ENCODE results near the gene TTC9C. TPM values are rescaled to one million over a fixed set of nuclear protein-coding genes. Genes with fewer than 3 reads are reported as not detected.

TTC9C gene
- total RNA-seq, 1 experiment from 2014 or later, result 71.4 TPM

- Histone ChIP-seq H3K36me3 (ENCODE audit: low read depth) (peaks cover 71% of the 10 kb centered on the region), H3K9me2 (ENCODE audit: insufficient read depth) (no peaks in the 10 kb centered on the region), H3F3A (ENCODE audit: insufficient read depth, low read depth) (peaks cover 64% of the 10 kb centered on the region), H3K27me3 (ENCODE audit: insufficient read depth, low read depth) (no peaks in the 10 kb centered on the region), H4K20me1 (ENCODE audit: insufficient read depth) (peaks cover 35% of the 10 kb centered on the region), H3K4me3 (no peak overlapping the region), H3K4me2 (no peak overlapping the region), H3K79me2 (ENCODE audit: low read depth) (peaks cover 96% of the 10 kb centered on the region), H3K4me1 (replicated peaks; ENCODE audit: insufficient read depth) (peaks cover 16% of the 10 kb centered on the region), H3K9me3 (ENCODE audit: insufficient read depth, low read depth) (no peaks in the 10 kb centered on the region), H2AFZ (no peak overlapping the region), H3K27ac (no peak overlapping the region)
- intact Hi-C loops (cut with micrococcal nuclease; ENCODE audit: unreplicated experiment), result loop anchor here (1.0 kb wide), 1 partner anchor 16 kb away; no protein-coding TSS in a partner anchor
- CTCF ChIA-PET, result no interaction called here
- POLR2A ChIA-PET (ENCODE audit: unreplicated experiment), result no interaction called here
- TF ChIP-seq, protein P1, sequence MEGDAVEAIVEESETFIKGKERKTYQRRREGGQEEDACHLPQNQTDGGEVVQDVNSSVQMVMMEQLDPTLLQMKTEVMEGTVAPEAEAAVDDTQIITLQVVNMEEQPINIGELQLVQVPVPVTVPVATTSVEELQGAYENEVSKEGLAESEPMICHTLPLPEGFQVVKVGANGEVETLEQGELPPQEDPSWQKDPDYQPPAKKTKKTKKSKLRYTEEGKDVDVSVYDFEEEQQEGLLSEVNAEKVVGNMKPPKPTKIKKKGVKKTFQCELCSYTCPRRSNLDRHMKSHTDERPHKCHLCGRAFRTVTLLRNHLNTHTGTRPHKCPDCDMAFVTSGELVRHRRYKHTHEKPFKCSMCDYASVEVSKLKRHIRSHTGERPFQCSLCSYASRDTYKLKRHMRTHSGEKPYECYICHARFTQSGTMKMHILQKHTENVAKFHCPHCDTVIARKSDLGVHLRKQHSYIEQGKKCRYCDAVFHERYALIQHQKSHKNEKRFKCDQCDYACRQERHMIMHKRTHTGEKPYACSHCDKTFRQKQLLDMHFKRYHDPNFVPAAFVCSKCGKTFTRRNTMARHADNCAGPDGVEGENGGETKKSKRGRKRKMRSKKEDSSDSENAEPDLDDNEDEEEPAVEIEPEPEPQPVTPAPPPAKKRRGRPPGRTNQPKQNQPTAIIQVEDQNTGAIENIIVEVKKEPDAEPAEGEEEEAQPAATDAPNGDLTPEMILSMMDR (conservative IDR thresholded peaks at IDR 0.05), result no peak; the same call in 1 of the 2 replicates
- TF ChIP-seq EZH2 (IDR thresholded peaks at IDR 0.05; ENCODE audit: low read depth), result no peak
- TSS peak; percentile 1 for BruUV-seq (replicated peaks)
- DNase-seq, result no peak
Measured at GRCh38 chr11:62721994-62722393, 6.3 kb upstream of the TTC9C start.

GRCh38 chr11:62724171-62724570 is 4.1 kb upstream of the TTC9C start:
- Histone ChIP-seq H3K4me2 (peak overlapping the region; percentile 97), H4K20me1 (ENCODE audit: insufficient read depth) (peaks cover 35% of the 10 kb centered on the region), H3F3A (ENCODE audit: insufficient read depth, low read depth) (peaks cover 64% of the 10 kb centered on the region), H3K4me1 (replicated peaks; ENCODE audit: insufficient read depth) (peaks cover 16% of the 10 kb centered on the region), H3K4me3 (peak overlapping the region; percentile 84; the same call in 1 of the 2 replicates), H3K79me2 (ENCODE audit: low read depth) (peaks cover 84% of the 10 kb centered on the region), H3K9me3 (ENCODE audit: insufficient read depth, low read depth) (no peaks in the 10 kb centered on the region), H3K27ac (0 out of 2 replicates have a peak overlapping the region, but pooled peaks have one; percentile 4), H3K9me2 (ENCODE audit: insufficient read depth) (no peaks in the 10 kb centered on the region), H2AFZ (no peak overlapping the region), H3K36me3 (ENCODE audit: low read depth) (peaks cover 52% of the 10 kb centered on the region), H3K27me3 (ENCODE audit: insufficient read depth, low read depth) (no peaks in the 10 kb centered on the region)
- intact Hi-C loops (cut with micrococcal nuclease; ENCODE audit: unreplicated experiment), result no loop called here
- no TSS peak for BruUV-seq (replicated peaks)
- no peak for DNase-seq
- TF ChIP-seq EZH2 (IDR thresholded peaks at IDR 0.05; ENCODE audit: low read depth), result no peak
- TF ChIP-seq, protein P1 (conservative IDR thresholded peaks at IDR 0.05), result no peak
- CTCF ChIA-PET, result interaction anchor here (0.7 kb wide), 2 partner anchors 16 to 62 kb away, joined by 4 read pairs; no protein-coding TSS in a partner anchor
- POLR2A ChIA-PET (ENCODE audit: unreplicated experiment), result interaction anchor here (0.7 kb wide), 1 partner anchor 56 kb away, joined by 3 read pairs; no protein-coding TSS in a partner anchor

DNA sequence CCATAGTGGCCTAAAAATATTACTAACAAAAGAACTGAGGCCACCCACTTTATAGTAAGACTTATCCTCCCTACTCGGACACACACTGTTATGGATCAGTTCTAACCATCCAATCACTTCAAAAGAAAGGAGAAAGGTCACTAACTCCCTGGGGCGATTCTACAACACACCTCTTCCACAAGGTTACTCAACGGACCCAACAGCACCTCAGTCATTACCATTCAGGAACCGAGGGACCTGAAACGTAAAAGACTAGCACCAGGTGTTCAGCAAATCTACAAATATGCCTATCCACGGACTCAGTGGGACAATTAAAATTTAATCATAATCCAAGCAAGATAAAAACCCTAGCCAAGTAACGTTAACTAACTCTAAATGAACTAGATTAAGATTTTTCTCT is 2.6 kb upstream of the TTC9C start:
- ChIA-PET POLR2A (ENCODE audit: unreplicated experiment) (interaction anchor here (0.6 to 1.0 kb wide), 3 partner anchors 27 to 131 kb away, joined by 3 to 5 read pairs (median 3); partner anchors contain the start of gene WDR74), CTCF (no interaction called here)
- peaks cover 26% of the 10 kb centered on the region for H3K4me1 ChIP-seq (replicated peaks; ENCODE audit: insufficient read depth)
- no peaks in the 10 kb centered on the region for H3K9me3 ChIP-seq (ENCODE audit: insufficient read depth, low read depth)
- peak overlapping the region; percentile 76 for H3K27ac ChIP-seq
- peak overlapping the region; percentile 84 for H3K4me3 ChIP-seq
- peaks cover 41% of the 10 kb centered on the region for H3K36me3 ChIP-seq (ENCODE audit: low read depth)
- H2AFZ ChIP-seq, result no peak overlapping the region
- intact Hi-C loops (cut with micrococcal nuclease; ENCODE audit: unreplicated experiment), result loop anchor here (2.0 to 5.0 kb wide), 7 partner anchors 53 to 157 kb away; partner anchors contain the start of genes EML3, LBHD1, ROM1 and SLC3A2
- peaks cover 40% of the 10 kb centered on the region for H4K20me1 ChIP-seq (ENCODE audit: insufficient read depth)
- DNase-seq, result no peak
- H3F3A ChIP-seq (ENCODE audit: insufficient read depth, low read depth), result peaks cover 62% of the 10 kb centered on the region
- H3K9me2 ChIP-seq (ENCODE audit: insufficient read depth), result no peaks in the 10 kb centered on the region
- peak overlapping the region; percentile 97 for H3K4me2 ChIP-seq
- H3K79me2 ChIP-seq (ENCODE audit: low read depth), result peaks cover 84% of the 10 kb centered on the region
- TF ChIP-seq EZH2 (IDR thresholded peaks at IDR 0.05; ENCODE audit: low read depth), result no peak
- TF ChIP-seq, protein P1 (conservative IDR thresholded peaks at IDR 0.05), result no peak
- no peaks in the 10 kb centered on the region for H3K27me3 ChIP-seq (ENCODE audit: insufficient read depth, low read depth)
- TSS peak; percentile 30 for BruUV-seq (replicated peaks)

Data from PC-9 (cell line).